ENCODE data around the gene FASTK.

- TF ChIP-seq CTCF (conservative IDR thresholded peaks at IDR 0.05; ENCODE audit: low read length) (peak; percentile 77), EZH2phosphoT487 (IDR thresholded peaks at IDR 0.05; ENCODE audit: borderline replicate concordance) (no peak)
These were observed 30.5 kb upstream of the FASTK start for GRCh38 chr7:151110941-151111645.

All from Loucy (cell line).